ENCODE results near the gene SC5D. TPM values are rescaled to one million over a fixed set of nuclear protein-coding genes. Genes with fewer than 3 reads are reported as not detected.

SC5D gene
- total RNA-seq, 5 donors from 2014 or later (not counting 1 experiment from before 2014, with no cell fraction given): 19.1 to 51.3 (median 25.6) TPM

- 80% methylated on average over 1 of the region's 4 CpGs for whole genome bisulfite sequencing (ENCODE audit: insufficient coverage)
- H3K4me1 ChIP-seq (ENCODE audit: control insufficient read depth in 1 of 2, extremely low read depth in 1 of 2, insufficient read depth in 2 of 2, low read length in 2 of 2): no peaks in the 10 kb centered on the region
- no peak for ATAC-seq (replicated peaks in 1 of 4)
- Mint-ChIP-seq H3K9me3 (peaks cover 4 to 9% (median 4%) of the 10 kb centered on the region in 3 donors), H3K36me3 (no peaks in the 10 kb centered on the region), H3K27me3 (peaks cover 35 to 41% of the 10 kb centered on the region in 2 donors), H3K4me1 (no peaks in the 10 kb centered on the region), H3K27ac (no peak overlapping the region), H3K4me3 (no peak overlapping the region)
- H3K27ac ChIP-seq (ENCODE audit: low read length): no peak overlapping the region
- H3K4me3 ChIP-seq (ENCODE audit: control insufficient read depth in 1 of 2, extremely low read depth in 1 of 2, low read length in 1 of 2): no peak overlapping the region
- ChIA-PET CTCF (no interaction called here), POLR2A (interaction anchor here in 1 of 2 donors (0.7 kb wide), 1 partner anchor 10 kb away, joined by 3 read pairs; the partner anchor contains the start of gene SC5D)
- no peaks in the 10 kb centered on the region for H3K9me3 ChIP-seq
- peaks cover 0 to 18% of the 10 kb centered on the region in 2 experiments for H3K27me3 ChIP-seq (replicated peaks in 1 of 2; ENCODE audit: control insufficient read depth in 2 of 2, extremely low read depth in 1 of 2, insufficient read depth in 2 of 2, low read length in 1 of 2)
- DNase-seq: no peak
- H3K36me3 ChIP-seq (ENCODE audit: control insufficient read depth in 2 of 2, extremely low read depth in 1 of 2, insufficient read depth in 1 of 2, low read length in 1 of 2): no peaks in the 10 kb centered on the region
Observed at GRCh38 chr11:121282386-121282785, 10.2 kb upstream of the SC5D start.

- DNase-seq (no peak), ATAC-seq (replicated peaks in 1 of 4) (no peak)
- no peak overlapping the region for H3K27ac ChIP-seq (ENCODE audit: low read length)
- CTCF ChIA-PET: no interaction called here
- H3K4me1 ChIP-seq (ENCODE audit: control insufficient read depth in 1 of 2, extremely low read depth in 1 of 2, insufficient read depth in 2 of 2, low read length in 2 of 2): no peaks in the 10 kb centered on the region
- WGBS (ENCODE audit: insufficient coverage): 100% methylated on average over 2 of the region's 4 CpGs
- H3K9me3 ChIP-seq: no peaks in the 10 kb centered on the region
- no peaks in the 10 kb centered on the region for H3K36me3 Mint-ChIP-seq
- H3K9me3 Mint-ChIP-seq: peaks cover 4 to 8% (median 4%) of the 10 kb centered on the region in 3 donors
- H3K4me3 ChIP-seq (ENCODE audit: control insufficient read depth in 1 of 2, extremely low read depth in 1 of 2, low read length in 1 of 2): no peak overlapping the region
- H3K27ac Mint-ChIP-seq: no peak overlapping the region
- peaks cover 35 to 41% of the 10 kb centered on the region in 2 donors for H3K27me3 Mint-ChIP-seq
- no peaks in the 10 kb centered on the region for H3K36me3 ChIP-seq (ENCODE audit: control insufficient read depth in 2 of 2, extremely low read depth in 1 of 2, insufficient read depth in 1 of 2, low read length in 1 of 2)
- no peak overlapping the region for H3K4me3 Mint-ChIP-seq
- no peaks in the 10 kb centered on the region for H3K4me1 Mint-ChIP-seq
- peaks cover 0 to 18% of the 10 kb centered on the region in 2 experiments for H3K27me3 ChIP-seq (replicated peaks in 1 of 2; ENCODE audit: control insufficient read depth in 2 of 2, extremely low read depth in 1 of 2, insufficient read depth in 2 of 2, low read length in 1 of 2)
- POLR2A ChIA-PET: interaction anchor here in 1 of 2 donors (0.7 kb wide), 1 partner anchor 9 kb away, joined by 3 read pairs; the partner anchor contains the start of gene SC5D
Observed at GRCh38 chr11:121282886-121283502, 9.6 kb upstream of the SC5D start.

- H3K4me1 Mint-ChIP-seq: peaks cover 40 to 44% (median 41%) of the 10 kb centered on the region in 3 donors
- peaks cover 8% of the 10 kb centered on the region for H3K36me3 Mint-ChIP-seq
- H3K27me3 Mint-ChIP-seq: peaks cover 0 to 2% of the 10 kb centered on the region in 2 donors
- no peaks in the 10 kb centered on the region for H3K27me3 ChIP-seq (replicated peaks in 1 of 2; ENCODE audit: control insufficient read depth in 2 of 2, extremely low read depth in 1 of 2, insufficient read depth in 2 of 2, low read length in 1 of 2)
- POLR2A ChIA-PET: interaction anchor here in 1 of 2 donors (0.5 to 1.4 kb wide), 3 partner anchors 9 to 165 kb away, joined by 3 to 4 read pairs (median 3); no protein-coding TSS in a partner anchor
- WGBS (ENCODE audit: insufficient coverage): no CpG with 5 or more reads among the region's 3 CpGs
- H3K4me1 ChIP-seq (ENCODE audit: control insufficient read depth in 1 of 2, extremely low read depth in 1 of 2, insufficient read depth in 2 of 2, low read length in 2 of 2): peaks cover 8 to 16% of the 10 kb centered on the region in 2 experiments
- ATAC-seq (replicated peaks in 1 of 4) (no peak), DNase-seq (peak in 1 of 35 experiments; percentile 14)
- no peaks in the 10 kb centered on the region for H3K9me3 Mint-ChIP-seq
- H3K9me3 ChIP-seq: no peaks in the 10 kb centered on the region
- peaks cover 0 to 3% of the 10 kb centered on the region in 2 donors for H3K36me3 ChIP-seq (ENCODE audit: control insufficient read depth in 2 of 2, extremely low read depth in 1 of 2, insufficient read depth in 1 of 2, low read length in 1 of 2)
- H3K4me3 Mint-ChIP-seq: peak overlapping the region; percentile 93 to 95 (median 93)
- H3K27ac ChIP-seq (ENCODE audit: low read length): peak overlapping the region; percentile 98
- CTCF ChIA-PET: interaction anchor here in 1 of 2 donors (1.2 to 2.6 kb wide), 5 partner anchors 29 to 300 kb away, joined by 3 to 7 read pairs (median 4); partner anchors contain the start of gene SORL1-AS1
- H3K27ac Mint-ChIP-seq: peak overlapping the region; percentile 25 to 99
- H3K4me3 ChIP-seq (ENCODE audit: control insufficient read depth in 1 of 2, extremely low read depth in 1 of 2, low read length in 1 of 2): no peak overlapping the region
Observed at GRCh38 chr11:121291319-121291718, 1.3 kb upstream of the SC5D start.

GRCh38 chr11:121291896-121292494 lies 576 bp upstream of the SC5D start:
- Mint-ChIP-seq H3K27ac (peak overlapping the region; percentile 99), H3K9me3 (no peaks in the 10 kb centered on the region), H3K27me3 (peaks cover 0 to 2% of the 10 kb centered on the region in 2 donors), H3K4me1 (peaks cover 46 to 49% (median 46%) of the 10 kb centered on the region in 3 donors), H3K36me3 (peaks cover 12% of the 10 kb centered on the region), H3K4me3 (peak overlapping the region; percentile 93 to 95 (median 93))
- ChIA-PET CTCF (interaction anchor here in 1 of 2 donors (0.5 to 2.6 kb wide), 10 partner anchors 28 to 311 kb away, joined by 3 to 7 read pairs (median 4); partner anchors contain the start of gene SORL1-AS1), POLR2A (interaction anchor here (0.5 to 1.4 kb wide), 15 partner anchors 10 to 1794 kb away, joined by 3 to 5 read pairs (median 3); no protein-coding TSS in a partner anchor)
- DNase-seq (no peak), ATAC-seq (replicated peaks in 1 of 4) (peak; percentile 24 to 81 (median 44))
- Histone ChIP-seq H3K9me3 (no peaks in the 10 kb centered on the region), H3K4me3 (ENCODE audit: control insufficient read depth in 1 of 2, extremely low read depth in 1 of 2, low read length in 1 of 2) (peak overlapping the region; percentile 84 to 92), H3K27me3 (replicated peaks in 1 of 2; ENCODE audit: control insufficient read depth in 2 of 2, extremely low read depth in 1 of 2, insufficient read depth in 2 of 2, low read length in 1 of 2) (no peaks in the 10 kb centered on the region), H3K4me1 (ENCODE audit: control insufficient read depth in 1 of 2, extremely low read depth in 1 of 2, insufficient read depth in 2 of 2, low read length in 2 of 2) (peaks cover 8 to 16% of the 10 kb centered on the region in 2 experiments), H3K27ac (ENCODE audit: low read length) (peak overlapping the region; percentile 98), H3K36me3 (ENCODE audit: control insufficient read depth in 2 of 2, extremely low read depth in 1 of 2, insufficient read depth in 1 of 2, low read length in 1 of 2) (peaks cover 0 to 3% of the 10 kb centered on the region in 2 donors)
- WGBS (ENCODE audit: insufficient coverage): 0% methylated on average over 19 of the region's 19 CpGs

GRCh38 chr11:121293288-121293594 lies 670 bp downstream of the SC5D start:
- POLR2A ChIA-PET: interaction anchor here in 1 of 2 donors (0.6 kb wide), 1 partner anchor 10 kb away, joined by 3 read pairs; no protein-coding TSS in a partner anchor
- Histone ChIP-seq H3K27me3 (replicated peaks in 1 of 2; ENCODE audit: control insufficient read depth in 2 of 2, extremely low read depth in 1 of 2, insufficient read depth in 2 of 2, low read length in 1 of 2) (no peaks in the 10 kb centered on the region), H3K4me3 (ENCODE audit: control insufficient read depth in 1 of 2, extremely low read depth in 1 of 2, low read length in 1 of 2) (peak overlapping the region; percentile 84 to 92), H3K27ac (ENCODE audit: low read length) (peak overlapping the region; percentile 98), H3K36me3 (ENCODE audit: control insufficient read depth in 2 of 2, extremely low read depth in 1 of 2, insufficient read depth in 1 of 2, low read length in 1 of 2) (peaks cover 0 to 3% of the 10 kb centered on the region in 2 donors), H3K4me1 (ENCODE audit: control insufficient read depth in 1 of 2, extremely low read depth in 1 of 2, insufficient read depth in 2 of 2, low read length in 2 of 2) (peaks cover 8 to 16% of the 10 kb centered on the region in 2 experiments), H3K9me3 (no peaks in the 10 kb centered on the region)
- no peaks in the 10 kb centered on the region for H3K9me3 Mint-ChIP-seq
- CTCF ChIA-PET: interaction anchor here in 1 of 2 donors (2.6 kb wide), 1 partner anchor 298 kb away, joined by 7 read pairs; no protein-coding TSS in a partner anchor
- peak overlapping the region; percentile 99 for H3K27ac Mint-ChIP-seq
- DNase-seq: no peak
- WGBS (ENCODE audit: insufficient coverage): 10% methylated on average over 4 of the region's 5 CpGs
- H3K4me1 Mint-ChIP-seq: peaks cover 53 to 58% (median 58%) of the 10 kb centered on the region in 3 donors
- H3K27me3 Mint-ChIP-seq: peaks cover 0 to 2% of the 10 kb centered on the region in 2 donors
- H3K4me3 Mint-ChIP-seq: peak overlapping the region; percentile 93 to 95 (median 93)
- ATAC-seq (replicated peaks in 1 of 4): no peak
- peaks cover 15% of the 10 kb centered on the region for H3K36me3 Mint-ChIP-seq

Measured in T-cell (primary cell).